ENCODE results near the gene ABCD3.

DNA sequence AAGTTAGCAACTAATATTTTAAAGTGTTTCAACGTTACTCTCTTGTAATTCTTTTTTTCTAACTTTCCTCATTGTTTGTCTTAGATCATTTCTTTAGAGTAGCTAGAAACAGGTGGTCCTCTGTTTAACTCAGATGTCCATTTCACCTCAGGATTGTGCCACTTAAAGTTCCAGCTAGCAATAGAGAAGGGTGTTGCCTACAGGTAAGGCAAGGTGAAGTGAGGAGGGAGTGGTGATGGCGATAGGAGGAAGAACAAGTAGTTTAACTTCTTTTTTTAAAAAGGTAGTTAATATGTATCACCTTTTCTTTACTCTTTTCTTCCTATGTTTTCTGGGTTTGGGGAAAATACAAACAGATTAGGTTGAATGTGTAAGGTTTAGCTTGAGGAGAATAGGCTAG lies 44.4 kb downstream of the ABCD3 start:
- TF ChIP-seq POLR2A (IDR thresholded peaks at IDR 0.05), result no peak
- TF ChIP-seq, protein P1, sequence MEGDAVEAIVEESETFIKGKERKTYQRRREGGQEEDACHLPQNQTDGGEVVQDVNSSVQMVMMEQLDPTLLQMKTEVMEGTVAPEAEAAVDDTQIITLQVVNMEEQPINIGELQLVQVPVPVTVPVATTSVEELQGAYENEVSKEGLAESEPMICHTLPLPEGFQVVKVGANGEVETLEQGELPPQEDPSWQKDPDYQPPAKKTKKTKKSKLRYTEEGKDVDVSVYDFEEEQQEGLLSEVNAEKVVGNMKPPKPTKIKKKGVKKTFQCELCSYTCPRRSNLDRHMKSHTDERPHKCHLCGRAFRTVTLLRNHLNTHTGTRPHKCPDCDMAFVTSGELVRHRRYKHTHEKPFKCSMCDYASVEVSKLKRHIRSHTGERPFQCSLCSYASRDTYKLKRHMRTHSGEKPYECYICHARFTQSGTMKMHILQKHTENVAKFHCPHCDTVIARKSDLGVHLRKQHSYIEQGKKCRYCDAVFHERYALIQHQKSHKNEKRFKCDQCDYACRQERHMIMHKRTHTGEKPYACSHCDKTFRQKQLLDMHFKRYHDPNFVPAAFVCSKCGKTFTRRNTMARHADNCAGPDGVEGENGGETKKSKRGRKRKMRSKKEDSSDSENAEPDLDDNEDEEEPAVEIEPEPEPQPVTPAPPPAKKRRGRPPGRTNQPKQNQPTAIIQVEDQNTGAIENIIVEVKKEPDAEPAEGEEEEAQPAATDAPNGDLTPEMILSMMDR (IDR thresholded peaks at IDR 0.05), result no peak

Data from breast epithelium (tissue), 3 donors.